SK-N-MC (cell line): Measurements from ENCODE around the gene LMOD1.

Experiments
- EZH2 ChIP-seq: fragments of 200-600 bp; sonication (generic); IDR thresholded peaks from one replicate; pipeline ENCODE4 v1.6.1; 2017; ENCODE audit warnings: antibody characterized with exemption
- POLR2AphosphoS5 ChIP-seq: IDR thresholded peaks from 2 replicates; pipeline ENCODE4 v1.6.1; 2012; ENCODE audit warnings: mild to moderate bottlenecking, low read depth, low read length, borderline replicate concordance

GRCh38 chr1:201914456-201915235 lies 31.7 kb downstream of the LMOD1 start:
- TF ChIP-seq EZH2 (no peak), POLR2AphosphoS5 (no peak)
